ENCODE measurements around the gene SLC16A11.

The SLC16A11 gene

GRCh38 chr17:7023576-7024401, 20.1 kb downstream of the SLC16A11 start:
- peak; percentile 97 to 98 for DNase-seq

- no peak for DNase-seq
Measured at GRCh38 chr17:7022781-7023571, 20.9 kb downstream of the SLC16A11 start, which contains the start of gene BCL6B. BCL6B (plus strand) TSS chr17:7023050; CDS start chr17:7023672, 622 bp downstream.

GRCh38 chr17:7021993-7022778, 21.7 kb downstream of the SLC16A11 start:
- peak; percentile 83 for DNase-seq

- DNase-seq, result no peak
Measured at GRCh38 chr17:7020894-7021664, 22.8 kb downstream of the SLC16A11 start.

- DNase-seq, result no peak
Measured at GRCh38 chr17:7019839-7020519, 23.9 kb downstream of the SLC16A11 start.

- no peak for DNase-seq
Measured at GRCh38 chr17:7019367-7019766, 24.5 kb downstream of the SLC16A11 start.

GRCh38 chr17:7018331-7018964, 25.4 kb downstream of the SLC16A11 start:
- DNase-seq, result no peak

GRCh38 chr17:7017827-7018200, 26.1 kb downstream of the SLC16A11 start:
- no peak for DNase-seq

GRCh38 chr17:7016886-7017826, 26.7 kb downstream of the SLC16A11 start:
- DNase-seq, result no peak

GRCh38 chr17:7016418-7016817, 27.5 kb downstream of the SLC16A11 start:
- DNase-seq, result no peak

GRCh38 chr17:7014995-7015958, 28.6 kb downstream of the SLC16A11 start:
- peak; percentile 93 for DNase-seq

- peak; percentile 99 for DNase-seq
Measured at GRCh38 chr17:7014261-7014994, 29.5 kb downstream of the SLC16A11 start.

- no peak for DNase-seq
Measured at GRCh38 chr17:7011942-7012254, 32.0 kb downstream of the SLC16A11 start.

GRCh38 chr17:7011415-7011814, 32.5 kb downstream of the SLC16A11 start:
- no peak for DNase-seq

- no peak for DNase-seq
Measured at GRCh38 chr17:7010523-7010922, 33.4 kb downstream of the SLC16A11 start.

- DNase-seq, result no peak
Measured at GRCh38 chr17:7007143-7007542, 36.7 kb downstream of the SLC16A11 start.

- no peak for DNase-seq
Measured at GRCh38 chr17:7005716-7006115, 38.2 kb downstream of the SLC16A11 start.

Measured in CD4-positive, alpha-beta T cell treated with Interleukin-4 for 1 hour (primary cell).